Lung (tissue), 12 donors: ENCODE measurements around the gene PRR9. TPM values are rescaled to one million over a fixed set of nuclear protein-coding genes. Genes with fewer than 3 reads are reported as not detected.

ENCODE experiments used
- ATAC-seq: fragments of 200-7000 bp; cut with Tn5 transposase; one replicate; pipeline ENCODE4 v1.9.1; 2020; ENCODE audit warnings: moderate number of reproducible peaks; ENCODE audit not compliant: insufficient read depth, low FRiP score
- DNase-seq, 3 donors: peaks; one replicate each; pipeline ENCODE4 v3.0.0-alpha.2; 2013 to 2017
- H3K27ac ChIP-seq, 2 donors: one replicate each; pipeline ENCODE4 v1.5.1; 2013; ENCODE audit warnings: mild to moderate bottlenecking in 2 of 2, moderate library complexity in 2 of 2, control low read depth in 1 of 2, inconsistent platforms in 1 of 2, low read depth in 1 of 2, low read length in 1 of 2
- H3K27me3 ChIP-seq, 3 donors: one replicate each; pipeline ENCODE4 v1.5.1; 2013; ENCODE audit warnings: low read length in 2 of 3; ENCODE audit not compliant: control insufficient read depth in 3 of 3, insufficient read depth in 3 of 3
- H3K36me3 ChIP-seq, 4 donors: one replicate each; pipeline ENCODE4 v1.5.1; 2013; ENCODE audit warnings: low read length in 4 of 4, mild to moderate bottlenecking in 1 of 4, moderate library complexity in 1 of 4; ENCODE audit not compliant: control insufficient read depth in 4 of 4, insufficient read depth in 4 of 4
- H3K4me1 ChIP-seq, 5 donors: one replicate each; pipeline ENCODE4 v1.5.1; 2013; ENCODE audit warnings: low read length in 5 of 5, mild to moderate bottlenecking in 2 of 5, moderate library complexity in 1 of 5; ENCODE audit not compliant: control insufficient read depth in 5 of 5, insufficient read depth in 5 of 5
- H3K4me3 ChIP-seq: one replicate; pipeline ENCODE4 v1.5.1; 2013; ENCODE audit warnings: mild to moderate bottlenecking, control low read depth, moderate library complexity
- H3K9ac ChIP-seq, 2 donors: one replicate each; pipeline ENCODE4 v1.5.1; 2013; ENCODE audit warnings: low read length in 2 of 2, control low read depth in 1 of 2; ENCODE audit not compliant: insufficient read depth in 1 of 2
- H3K9me3 ChIP-seq, 4 donors: one replicate each; pipeline ENCODE4 v1.5.1; 2013; ENCODE audit warnings: low read length in 3 of 4, mild to moderate bottlenecking in 1 of 4, moderate library complexity in 1 of 4; ENCODE audit not compliant: control insufficient read depth in 4 of 4, insufficient read depth in 3 of 4
- WGBS, 2 donors: extraction: QIAGEN DNeasy Blood & Tissue Kit; methylation state at CpG; one replicate each; pipeline ENCODE4 v1.1.7; 2013; 5-methylcytosine and 5-hydroxymethylcytosine counted together
- polyA plus RNA-seq, 2 donors: library from polyadenylated mRNA; stranded (reverse); fragments of 200-250 nt; gene quantifications; one replicate each; pipeline ENCODE4 v1.2.1, GENCODE V29; 2013
- total RNA-seq, 2 donors: library from RNA; depleted of rRNA in 1 of 2; stranded (reverse); fragments of >200 nt in 1 of 2; gene quantifications; one replicate each; pipeline ENCODE4 v1.2.1, GENCODE V29; 2014 to 2021
- TF ChIP-seq, protein P1 (sequence below): IDR thresholded peaks from 2 replicates; pipeline ENCODE4 v1.5.1; 2012; ENCODE audit warnings: mild to moderate bottlenecking; ENCODE audit errors: control extremely low read depth, extremely low read depth
- donor health status: control.
- donor health status: control.
- donor health status: Bipolar disorder and iron deficiency.
- donor health status: healthy.
- donor health status: DM: yes; HTN: yes; CAD: no.

PRR9 gene
- total and polyA plus RNA-seq, 4 donors = 0.22 TPM; not detected in 3

DNA sequence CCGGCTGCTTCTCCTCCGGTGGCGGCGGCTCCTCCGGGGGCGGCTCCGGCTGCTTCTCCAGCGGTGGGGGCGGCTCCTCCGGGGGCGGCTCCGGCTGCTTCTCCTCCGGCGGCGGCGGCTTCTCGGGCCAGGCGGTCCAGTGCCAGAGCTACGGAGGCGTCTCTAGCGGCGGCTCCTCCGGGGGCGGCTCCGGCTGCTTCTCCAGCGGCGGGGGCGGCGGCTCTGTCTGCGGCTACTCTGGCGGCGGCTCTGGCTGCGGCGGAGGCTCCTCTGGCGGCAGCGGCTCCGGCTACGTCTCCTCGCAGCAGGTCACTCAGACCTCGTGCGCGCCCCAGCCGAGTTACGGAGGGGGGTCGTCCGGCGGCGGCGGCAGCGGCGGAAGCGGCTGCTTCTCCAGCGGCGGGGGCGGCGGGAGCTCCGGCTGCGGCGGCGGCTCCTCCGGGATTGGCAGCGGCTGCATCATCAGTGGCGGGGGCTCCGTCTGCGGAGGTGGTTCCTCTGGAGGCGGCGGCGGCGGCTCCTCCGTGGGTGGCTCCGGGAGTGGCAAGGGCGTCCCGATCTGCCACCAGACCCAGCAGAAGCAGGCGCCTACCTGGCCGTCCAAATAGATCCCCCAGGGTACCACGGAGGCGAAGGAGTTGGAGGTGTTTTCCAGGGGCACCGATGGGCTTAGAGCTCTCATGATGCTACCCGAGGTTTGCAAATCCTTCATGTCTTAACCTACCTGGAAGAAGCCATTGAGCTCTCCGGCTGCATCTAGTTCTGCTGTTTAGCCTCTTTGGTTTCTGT lies 44.1 kb downstream of the PRR9 start:
- 2 to 6% methylated on average over 63 to 80 of the region's 80 CpGs for WGBS, 2 donors

DNA sequence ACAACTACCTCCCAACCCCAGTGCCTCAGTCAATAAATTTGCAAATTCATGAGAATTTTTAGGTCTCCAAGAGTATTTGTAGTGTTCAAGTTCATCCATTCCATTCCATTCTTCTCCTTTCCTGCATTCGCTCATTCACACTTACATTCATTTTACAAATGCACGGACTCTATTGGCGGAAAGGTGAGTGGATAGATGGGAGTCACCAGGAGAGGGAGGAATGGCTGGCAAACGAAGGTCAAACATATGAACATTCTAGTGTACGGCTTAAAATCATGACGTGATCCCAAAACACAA lies 44.6 kb downstream of the PRR9 start:
- Histone ChIP-seq H3K4me3 (no peak overlapping the region), H3K27ac (no peak overlapping the region), H3K9ac (no peak overlapping the region), H3K4me1 (peaks cover 0 to 5% (median 0%) of the 10 kb centered on the region in 5 donors), H3K36me3 (no peaks in the 10 kb centered on the region), H3K9me3 (no peaks in the 10 kb centered on the region), H3K27me3 (peaks cover 0 to 61% (median 45%) of the 10 kb centered on the region in 3 donors)
- ATAC-seq = no peak
- peak in 1 of 3 donors; percentile 1 for DNase-seq
- 59 to 74% methylated on average over 6 of the region's 6 CpGs for WGBS, 2 donors
- TF ChIP-seq, protein P1, sequence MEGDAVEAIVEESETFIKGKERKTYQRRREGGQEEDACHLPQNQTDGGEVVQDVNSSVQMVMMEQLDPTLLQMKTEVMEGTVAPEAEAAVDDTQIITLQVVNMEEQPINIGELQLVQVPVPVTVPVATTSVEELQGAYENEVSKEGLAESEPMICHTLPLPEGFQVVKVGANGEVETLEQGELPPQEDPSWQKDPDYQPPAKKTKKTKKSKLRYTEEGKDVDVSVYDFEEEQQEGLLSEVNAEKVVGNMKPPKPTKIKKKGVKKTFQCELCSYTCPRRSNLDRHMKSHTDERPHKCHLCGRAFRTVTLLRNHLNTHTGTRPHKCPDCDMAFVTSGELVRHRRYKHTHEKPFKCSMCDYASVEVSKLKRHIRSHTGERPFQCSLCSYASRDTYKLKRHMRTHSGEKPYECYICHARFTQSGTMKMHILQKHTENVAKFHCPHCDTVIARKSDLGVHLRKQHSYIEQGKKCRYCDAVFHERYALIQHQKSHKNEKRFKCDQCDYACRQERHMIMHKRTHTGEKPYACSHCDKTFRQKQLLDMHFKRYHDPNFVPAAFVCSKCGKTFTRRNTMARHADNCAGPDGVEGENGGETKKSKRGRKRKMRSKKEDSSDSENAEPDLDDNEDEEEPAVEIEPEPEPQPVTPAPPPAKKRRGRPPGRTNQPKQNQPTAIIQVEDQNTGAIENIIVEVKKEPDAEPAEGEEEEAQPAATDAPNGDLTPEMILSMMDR = no peak

More for the DNA sequence above, 44.1 kb downstream of the PRR9 start:
- TF ChIP-seq, protein P1 = no peak
- peaks cover 0 to 5% (median 0%) of the 10 kb centered on the region in 5 donors for H3K4me1 ChIP-seq
- no peaks in the 10 kb centered on the region for H3K9me3 ChIP-seq
- H3K4me3 ChIP-seq = peak overlapping the region; percentile 16
- peak; percentile 38 to 55 (median 53) for DNase-seq
- peak; percentile 53 for ATAC-seq
- H3K27me3 ChIP-seq = peaks cover 0 to 61% (median 45%) of the 10 kb centered on the region in 3 donors
- H3K27ac ChIP-seq = no peak overlapping the region
- no peaks in the 10 kb centered on the region for H3K36me3 ChIP-seq
- H3K9ac ChIP-seq = no peak overlapping the region

DNA sequence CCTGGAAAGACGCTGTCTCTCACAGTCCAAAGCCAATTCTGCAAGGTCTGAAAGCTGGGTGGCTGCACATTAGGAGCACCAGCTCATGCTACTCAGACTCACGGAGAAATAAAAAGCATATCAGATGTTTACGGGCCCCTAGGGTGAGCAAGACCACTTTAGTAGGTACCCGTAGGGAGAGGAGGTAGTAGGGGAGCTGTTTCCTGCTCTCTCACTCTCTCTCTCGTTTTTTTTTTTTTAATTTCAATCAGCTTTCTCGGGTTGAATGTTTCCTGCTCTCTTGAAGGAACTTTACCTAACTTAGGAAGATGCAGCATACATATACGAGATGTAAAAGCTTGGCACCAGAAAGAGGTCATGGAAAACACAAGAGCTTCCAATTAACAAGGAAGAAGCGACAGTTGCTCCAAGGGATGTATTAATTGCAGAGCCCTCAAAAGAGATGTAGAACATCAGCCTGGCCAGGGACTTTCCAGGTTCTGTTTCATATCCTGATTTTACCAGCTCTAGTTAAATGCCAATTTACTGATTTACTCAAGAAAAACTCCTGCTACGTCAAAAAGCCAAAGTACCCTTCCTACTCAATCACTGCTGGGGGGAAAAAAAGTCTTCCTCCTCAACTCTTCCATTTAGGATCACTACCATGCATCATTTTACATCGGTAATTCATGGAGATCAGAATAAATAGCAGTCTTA lies 45.2 kb downstream of the PRR9 start:
- 48 to 50% methylated on average over 10 of the region's 10 CpGs for WGBS, 2 donors
- no peak for DNase-seq
- TF ChIP-seq, protein P1 = no peak
- peaks cover 0 to 5% (median 0%) of the 10 kb centered on the region in 5 donors for H3K4me1 ChIP-seq
- ATAC-seq = no peak
- peaks cover 0 to 61% (median 45%) of the 10 kb centered on the region in 3 donors for H3K27me3 ChIP-seq
- no peaks in the 10 kb centered on the region for H3K9me3 ChIP-seq
- H3K9ac ChIP-seq = no peak overlapping the region
- no peak overlapping the region for H3K4me3 ChIP-seq
- H3K27ac ChIP-seq = no peak overlapping the region
- H3K36me3 ChIP-seq = no peaks in the 10 kb centered on the region
